ENCODE results near the gene BMPR2.
A peak's percentile ranks its signal among the peaks of the same experiment; 100 is the strongest.
"Not testable (repeated sequence)": the region's sequence is repeated elsewhere in the genome, so short reads cannot be mapped to it uniquely, and the experiment has no call there.

The BMPR2 gene

DNA sequence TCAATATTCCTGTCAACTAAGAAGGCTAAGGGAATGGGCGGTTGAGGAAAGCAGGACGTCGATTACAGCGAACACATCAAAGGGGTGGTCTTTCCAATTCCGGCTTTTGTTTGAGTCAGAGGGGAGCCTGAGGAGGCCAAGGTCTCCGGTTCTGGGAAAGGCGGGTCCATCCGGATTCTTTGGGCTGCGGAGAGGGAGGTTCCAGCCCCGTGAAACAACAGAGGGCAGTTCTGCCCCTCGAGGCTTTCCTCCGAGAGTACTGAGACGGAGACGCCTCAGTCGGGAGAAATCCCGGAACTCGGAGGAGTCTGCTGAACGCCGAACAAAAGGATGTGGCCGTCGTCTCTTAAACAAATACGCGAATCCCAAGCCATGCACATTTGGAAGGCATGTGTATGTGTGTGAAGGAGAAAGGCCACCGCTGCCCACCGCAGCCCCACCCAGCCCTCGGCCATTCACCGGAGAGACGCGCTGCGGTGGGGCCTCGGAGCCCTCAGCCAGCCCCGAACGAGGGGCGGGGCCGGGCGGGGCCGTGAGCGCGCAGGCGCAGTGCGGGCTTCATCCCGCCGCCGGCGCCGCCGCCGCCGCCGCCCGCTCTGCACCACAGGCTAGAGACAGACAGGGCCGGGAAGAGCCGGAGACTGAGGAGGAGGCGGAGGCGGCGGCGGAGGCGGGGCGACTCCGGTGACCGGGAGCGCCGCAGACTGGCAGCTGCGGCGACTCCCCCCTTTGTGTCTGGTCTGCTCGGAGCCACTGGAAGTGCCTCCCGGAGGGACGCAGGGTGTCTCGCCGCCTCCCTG is at the start of gene BMPR2:
TSS of gene BMPR2 (plus strand) at position 719 of the 800 bp plus-strand sequence. CDS start 1,148 bp downstream, outside the sequence.
- peak; percentile 57 to 91 for DNase-seq

DNA sequence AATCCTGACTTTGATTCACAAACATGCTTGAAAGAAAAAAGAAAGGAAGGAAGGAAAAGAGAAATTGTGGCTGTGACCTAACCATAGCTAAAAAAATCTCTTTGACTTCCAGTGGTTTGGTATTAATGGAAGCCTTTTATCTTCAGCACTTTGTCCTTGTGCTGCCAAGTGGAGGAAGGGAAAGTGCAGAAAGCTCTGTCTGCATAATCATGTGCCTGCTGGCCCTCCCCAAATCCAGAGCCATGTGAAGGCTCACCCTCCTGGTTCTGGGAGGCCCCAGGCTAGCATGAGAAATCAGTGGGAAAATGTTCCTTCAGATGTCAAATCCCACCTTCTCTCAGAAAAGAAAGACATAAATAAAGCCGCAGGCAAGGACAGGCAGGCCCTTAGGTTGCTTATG is 48.3 kb upstream of the BMPR2 start:
- DNase-seq, result no peak

DNA sequence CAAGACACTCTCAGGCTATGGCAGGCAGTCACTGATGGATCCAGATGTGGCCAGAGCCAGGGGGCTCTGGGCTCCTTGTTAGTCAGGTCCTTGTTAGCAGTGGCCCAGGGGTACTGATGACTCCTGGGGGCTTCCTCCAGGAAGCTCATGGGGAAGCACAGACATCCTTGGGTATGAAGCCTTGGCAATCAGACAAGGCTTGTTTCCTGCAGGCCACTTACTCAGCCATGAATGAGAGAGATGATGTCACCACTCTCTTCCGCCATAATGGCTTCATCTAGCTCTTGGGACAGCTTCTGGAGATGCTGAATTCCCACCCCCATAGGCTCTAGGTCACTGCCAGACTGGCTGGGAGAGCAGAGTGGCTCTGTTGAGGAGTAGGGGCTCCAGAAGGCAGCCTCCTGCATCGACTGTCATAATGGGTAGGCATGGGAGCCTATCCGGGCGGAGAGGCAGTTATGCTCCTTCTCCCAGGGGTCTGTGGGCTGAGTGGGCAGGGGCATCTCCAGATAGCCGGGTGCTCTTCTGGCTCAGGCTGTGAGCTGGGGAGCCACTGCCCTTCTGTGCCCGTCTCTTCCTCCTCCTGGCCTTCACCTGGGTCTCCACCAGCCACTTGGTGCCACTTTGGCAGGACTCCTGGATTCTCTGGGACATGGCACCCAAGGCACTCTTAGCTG is 40.2 kb upstream of the BMPR2 start:
- no peak for DNase-seq

DNA sequence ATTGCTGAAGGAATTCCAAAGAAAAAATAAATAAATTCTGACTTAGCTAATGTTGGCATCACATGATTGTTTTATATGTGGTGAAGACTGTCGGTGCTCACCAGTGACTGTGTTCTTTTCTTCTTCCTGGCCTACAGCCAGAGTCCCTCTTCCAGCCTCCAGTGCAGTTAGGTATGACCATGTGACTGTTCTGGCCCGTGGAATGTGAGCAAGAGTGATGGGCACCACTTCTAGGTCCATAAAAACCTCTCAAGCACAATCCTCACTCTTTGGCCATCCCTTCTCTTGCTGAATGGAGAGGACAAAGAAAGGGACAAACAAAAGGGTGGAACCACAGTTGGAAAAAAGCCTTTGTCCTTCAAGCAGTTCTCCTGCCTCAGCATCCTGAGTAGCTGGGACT is 39.0 kb upstream of the BMPR2 start:
- DNase-seq, result no peak

DNA sequence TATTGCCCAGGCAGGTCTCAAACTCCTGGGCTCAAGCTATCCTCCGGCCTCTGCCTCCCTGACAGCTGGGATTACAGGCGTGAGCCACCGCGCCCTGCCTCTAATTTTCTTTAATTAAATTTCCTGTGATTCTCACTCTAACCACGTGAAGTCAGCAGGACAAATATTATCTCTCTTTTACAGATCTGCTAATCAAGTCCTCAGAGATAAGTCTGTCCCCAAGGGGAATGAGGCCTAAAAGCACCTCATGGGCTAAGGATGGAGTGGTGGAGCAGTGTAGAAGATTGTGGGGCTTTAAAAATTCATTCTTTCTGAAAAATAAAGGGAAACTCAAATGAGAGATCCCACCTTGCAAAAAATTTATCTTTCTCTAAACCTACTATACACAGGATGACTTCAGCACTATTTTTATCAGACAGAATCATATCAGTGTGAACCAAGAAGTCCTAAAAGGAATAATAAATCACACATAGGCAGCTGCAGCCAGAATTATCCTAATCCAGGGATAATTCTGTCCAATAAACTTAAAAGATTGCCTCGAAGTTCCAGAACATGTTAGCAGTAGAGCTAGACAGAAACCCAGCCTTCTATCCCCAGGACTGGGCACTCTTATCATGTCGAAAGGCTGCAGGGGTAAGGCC is 38.3 kb upstream of the BMPR2 start:
- DNase-seq, result no peak

DNA sequence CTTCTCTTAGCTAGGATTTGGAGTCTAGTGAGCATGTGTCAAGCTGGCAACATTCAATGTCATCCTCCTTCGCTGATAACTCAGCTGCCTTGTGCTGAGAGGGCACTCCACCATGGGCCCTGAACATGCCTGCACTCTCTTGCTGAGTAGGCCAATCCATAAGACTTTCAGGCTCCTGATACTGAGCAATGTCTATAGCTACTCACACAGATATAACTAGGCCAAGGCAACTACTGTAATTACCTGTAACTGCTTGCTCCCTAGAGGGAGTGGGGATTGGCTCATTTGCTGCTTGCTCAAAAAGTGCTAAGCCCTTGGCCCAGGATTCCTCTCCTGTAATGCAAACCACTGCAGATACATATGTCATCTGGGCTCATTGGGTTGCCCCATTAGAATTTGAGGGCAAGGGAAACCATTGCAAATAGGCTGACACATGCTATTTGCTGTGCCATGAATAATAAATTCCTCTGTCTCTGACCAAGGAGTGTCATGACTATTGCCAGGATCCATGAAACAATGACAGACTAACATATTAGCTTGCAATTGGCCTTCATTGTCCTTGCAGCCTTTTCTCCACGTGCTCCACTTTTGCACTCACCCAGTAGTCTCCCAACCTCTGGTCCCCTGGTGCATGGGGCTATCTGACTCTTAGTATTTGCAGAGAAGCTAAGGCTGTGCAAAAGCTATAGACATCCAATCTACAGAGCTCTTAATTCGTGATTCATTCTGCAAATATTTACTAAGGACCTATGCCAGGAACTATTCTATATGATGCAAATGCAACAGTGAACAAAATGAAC is 36.9 kb upstream of the BMPR2 start:
- DNase-seq, result peak in 1 of 2 experiments; percentile 31

DNA sequence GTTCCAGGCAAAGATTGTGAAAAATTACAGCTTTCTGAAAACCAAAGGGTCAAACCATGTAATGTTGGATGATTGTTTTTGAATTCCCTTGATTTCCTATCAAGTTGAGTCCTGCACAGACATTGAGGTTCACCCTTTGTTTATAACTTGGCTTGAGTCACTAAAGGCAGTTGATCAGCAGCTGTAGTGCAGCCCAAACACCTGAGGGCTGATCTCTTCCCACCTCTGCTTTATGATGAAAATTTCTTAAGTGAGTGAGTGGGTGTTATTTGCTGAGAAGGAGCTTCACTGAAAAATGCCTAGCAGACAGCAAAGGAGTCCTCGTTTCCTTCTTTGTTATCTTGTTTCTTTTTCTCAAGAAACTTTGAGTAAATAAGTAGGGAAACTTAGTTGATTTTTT is 31.9 kb upstream of the BMPR2 start:
- no peak for DNase-seq

DNA sequence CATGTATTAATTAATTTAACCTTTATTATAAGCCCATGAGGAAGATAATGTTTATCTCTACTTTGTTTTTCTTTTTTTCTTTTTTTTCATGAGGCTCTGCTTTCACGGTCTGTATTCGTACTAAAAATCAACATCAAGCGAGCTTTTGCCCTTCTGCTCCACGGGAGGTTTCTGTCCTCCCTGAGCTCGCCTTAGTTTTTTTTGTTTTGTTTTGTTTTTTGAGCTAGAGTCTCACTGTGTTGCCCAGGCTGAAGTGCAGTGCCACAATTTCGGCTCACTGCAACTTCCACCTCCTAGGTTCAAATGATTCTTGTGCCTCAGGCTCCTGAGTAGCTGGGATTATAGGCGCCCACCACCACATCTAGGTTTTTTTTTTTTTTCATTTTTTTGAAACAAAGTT is 29.9 kb upstream of the BMPR2 start:
- no peak for DNase-seq

DNA sequence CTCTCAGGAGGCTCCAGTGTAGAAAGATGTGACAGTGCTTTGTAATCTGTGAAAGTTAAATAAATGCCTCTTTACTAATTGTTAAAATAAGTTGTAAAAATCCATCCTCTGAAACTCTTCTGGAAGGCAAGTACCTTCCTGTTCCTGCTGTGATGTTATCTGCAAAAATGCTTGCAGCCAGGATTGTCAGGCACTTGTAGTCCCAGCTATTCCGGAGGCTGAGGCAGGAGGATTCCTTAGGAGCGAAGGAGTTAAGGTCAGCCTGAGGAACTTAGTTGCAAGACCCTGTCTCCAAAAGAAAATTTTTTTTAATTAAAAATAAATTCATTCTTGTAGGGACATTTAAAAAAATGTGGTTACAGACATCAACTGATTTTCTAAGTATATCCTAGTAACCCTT is 22.7 kb upstream of the BMPR2 start:
- no peak for DNase-seq

DNA sequence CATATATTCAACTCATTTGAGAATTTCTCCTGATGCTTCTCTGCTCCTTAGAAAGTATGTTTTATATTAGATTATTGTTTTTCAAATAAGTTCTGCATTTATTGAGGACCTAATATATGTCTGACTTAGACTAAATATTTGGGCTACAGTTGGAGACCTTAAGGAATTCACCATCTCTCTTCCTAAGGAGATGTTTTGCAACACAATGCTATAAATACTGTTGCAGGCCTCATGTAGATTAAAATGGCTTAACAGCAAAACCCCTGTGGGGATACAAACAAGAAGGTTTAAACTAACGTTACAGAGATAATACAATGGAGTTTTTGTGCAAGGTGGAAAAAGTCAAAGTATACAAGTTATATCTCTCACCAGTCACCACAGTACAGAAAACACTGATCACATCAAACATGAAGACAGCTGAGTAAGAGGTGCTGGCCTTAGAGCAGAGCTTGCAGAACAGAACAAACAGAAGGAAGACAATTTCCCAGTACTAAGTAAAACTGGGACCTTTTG is 20.1 kb upstream of the BMPR2 start:
- DNase-seq, result no peak

DNA sequence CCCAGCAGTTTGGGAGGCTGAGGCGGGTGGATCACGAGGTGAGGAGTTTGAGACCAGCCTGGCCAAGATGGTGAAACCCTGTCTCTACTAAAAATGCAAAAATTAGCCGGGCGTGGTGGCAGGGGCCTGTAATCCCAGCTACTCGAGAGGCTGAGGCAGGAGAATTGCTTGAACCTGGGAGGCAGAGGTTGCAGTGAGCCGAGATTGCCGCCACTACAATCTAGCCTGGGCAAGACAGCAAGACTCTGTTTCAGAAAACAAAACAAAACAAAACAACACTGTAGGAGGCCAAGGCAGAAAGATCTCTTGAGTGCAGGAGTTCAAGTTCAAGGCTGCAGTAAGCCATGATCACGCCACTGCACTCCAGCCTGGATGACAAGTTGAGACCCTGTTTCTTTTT is 17.2 kb upstream of the BMPR2 start:
- not testable (repeated sequence) for DNase-seq

DNA sequence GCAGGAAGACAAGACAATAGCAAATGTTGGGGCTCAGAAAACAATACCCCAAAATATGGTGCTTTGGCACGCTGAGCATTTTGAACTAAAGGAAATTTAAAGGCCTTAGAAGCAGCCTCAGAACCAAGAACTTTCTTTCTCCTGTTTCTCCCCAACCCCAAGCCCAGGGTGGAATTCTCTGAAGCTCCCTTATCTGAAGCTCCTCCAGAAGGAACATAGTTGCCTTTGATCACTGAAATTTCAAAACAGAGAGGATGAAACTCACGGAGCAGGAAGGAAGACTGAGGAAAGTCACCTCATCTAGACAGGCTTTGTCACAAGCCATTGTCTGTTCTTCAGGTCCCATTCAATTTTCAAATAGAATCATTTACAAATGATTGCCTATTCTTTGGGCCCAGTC is 15.5 kb upstream of the BMPR2 start:
- DNase-seq, result no peak

DNA sequence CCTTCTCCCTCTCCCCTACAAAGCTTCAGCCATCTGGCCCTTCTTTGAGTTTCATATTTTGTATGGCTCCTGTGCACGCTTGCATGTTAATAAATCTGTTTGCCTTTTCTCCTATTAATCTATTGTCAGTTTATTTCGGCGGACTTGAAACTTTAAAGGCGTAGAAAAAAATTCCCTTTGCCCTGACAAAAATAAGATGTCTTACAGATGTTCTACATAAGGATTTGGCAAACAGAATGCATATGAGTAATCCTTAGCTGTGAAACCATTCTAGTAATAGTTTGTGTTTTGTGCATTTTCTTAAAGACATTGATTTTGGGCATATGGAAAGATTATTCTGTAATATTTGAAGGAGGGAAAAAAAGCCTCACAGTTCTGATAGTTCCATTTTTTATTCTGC is 15.0 kb upstream of the BMPR2 start:
- DNase-seq, result no peak

DNA sequence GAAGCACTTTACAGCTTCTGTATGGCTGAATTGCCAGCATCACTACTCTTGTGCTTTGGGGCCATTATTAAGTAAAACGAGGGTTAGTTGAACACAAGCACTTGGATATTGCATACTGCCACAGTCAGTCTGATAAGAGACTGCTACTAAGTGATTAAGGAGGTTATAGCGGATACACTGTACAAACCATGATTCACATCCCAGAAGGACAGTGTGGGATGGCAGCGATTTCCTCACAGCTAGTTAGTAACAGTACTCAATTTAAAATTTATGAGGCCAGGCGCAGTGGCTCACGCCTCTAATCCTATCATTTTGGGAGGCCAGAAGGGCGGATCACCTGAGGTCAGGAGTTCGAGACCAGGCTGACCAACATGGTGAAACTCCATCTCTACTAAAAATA is 2.6 kb upstream of the BMPR2 start:
- DNase-seq, result no peak

DNA sequence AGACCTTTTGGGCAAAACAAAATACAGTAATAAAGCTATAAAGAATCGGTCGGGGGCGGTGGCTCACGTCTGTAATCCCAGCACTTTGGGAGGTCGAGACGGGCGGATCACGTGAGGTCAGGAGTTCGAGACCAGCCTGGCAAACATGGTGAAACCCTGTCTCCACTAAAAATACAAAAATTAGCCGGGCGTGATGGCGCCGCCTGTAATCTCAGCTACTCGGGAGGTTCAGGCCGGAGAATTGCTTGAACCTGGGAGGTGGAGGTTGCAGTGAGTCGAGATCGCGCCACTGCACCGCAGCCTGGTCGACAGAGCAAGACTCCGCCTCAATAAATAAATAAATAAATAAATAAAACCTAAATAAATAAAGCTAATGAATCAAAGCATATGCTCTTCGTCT is 1.7 kb upstream of the BMPR2 start:
- DNase-seq, result not testable (repeated sequence)

DNA sequence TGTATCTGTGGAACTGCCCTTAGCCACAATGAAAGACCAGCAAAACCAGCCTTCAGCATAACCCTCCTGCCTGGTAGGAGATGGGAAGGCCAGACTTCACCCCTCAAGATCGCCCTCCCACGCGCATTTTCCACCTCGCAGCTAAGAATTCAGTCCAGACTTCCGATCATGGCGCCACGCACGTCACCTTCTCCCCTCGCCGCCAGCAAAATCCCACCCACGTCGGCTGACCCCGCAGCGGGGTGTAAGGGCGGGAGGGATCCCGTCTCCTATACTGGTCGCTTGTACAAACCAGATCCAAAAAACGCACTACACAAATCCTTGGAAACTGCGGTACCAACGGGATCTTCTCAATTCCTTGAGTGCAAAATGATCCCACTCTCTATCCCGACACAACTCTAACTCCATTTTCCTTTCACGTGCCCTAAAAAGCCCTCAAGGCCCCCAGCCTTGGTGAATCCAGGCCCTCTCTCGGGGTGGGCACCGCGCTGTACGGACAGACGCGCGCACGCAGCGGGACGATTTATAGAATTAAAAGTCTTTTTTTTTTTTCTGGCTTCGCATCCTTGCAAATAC is 1.0 kb upstream of the BMPR2 start:
- DNase-seq, result peak in 1 of 2 experiments; percentile 13

DNA sequence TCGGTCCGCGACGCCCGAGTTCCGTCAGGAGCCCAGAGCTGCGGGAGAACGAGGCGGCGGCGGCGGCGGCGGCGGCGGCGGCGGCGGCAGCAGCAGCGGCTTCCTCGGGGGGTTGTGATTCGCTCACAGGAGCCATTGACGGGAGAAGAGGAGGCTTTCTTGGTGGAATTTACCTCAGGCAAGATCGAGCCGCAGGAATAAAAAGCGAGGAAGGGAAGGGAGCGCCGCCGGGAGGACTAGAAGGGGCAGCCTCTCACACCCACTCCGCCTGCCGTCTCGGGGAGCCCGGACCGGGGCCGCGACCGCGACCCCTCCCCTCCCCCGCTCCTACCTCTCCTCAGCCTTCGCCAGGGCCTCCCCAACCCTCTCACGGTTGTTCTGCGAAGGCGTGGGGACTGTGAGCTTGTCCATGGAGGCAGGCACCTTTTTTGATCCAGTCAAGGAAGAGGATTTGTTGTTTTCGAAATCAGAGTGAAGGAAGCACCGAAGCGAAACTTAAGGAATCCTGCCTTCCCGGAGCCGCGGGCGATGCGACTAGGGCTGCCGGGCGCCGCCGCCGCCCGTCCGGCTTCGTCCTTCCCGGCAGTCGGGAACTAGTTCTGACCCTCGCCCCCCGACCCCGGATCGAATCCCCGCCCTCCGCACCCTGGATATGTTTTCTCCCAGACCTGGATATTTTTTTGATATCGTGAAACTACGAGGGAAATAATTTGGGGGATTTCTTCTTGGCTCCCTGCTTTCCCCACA is 506 bp downstream of the BMPR2 start:
- peak in 1 of 2 experiments; percentile 22 for DNase-seq

DNA sequence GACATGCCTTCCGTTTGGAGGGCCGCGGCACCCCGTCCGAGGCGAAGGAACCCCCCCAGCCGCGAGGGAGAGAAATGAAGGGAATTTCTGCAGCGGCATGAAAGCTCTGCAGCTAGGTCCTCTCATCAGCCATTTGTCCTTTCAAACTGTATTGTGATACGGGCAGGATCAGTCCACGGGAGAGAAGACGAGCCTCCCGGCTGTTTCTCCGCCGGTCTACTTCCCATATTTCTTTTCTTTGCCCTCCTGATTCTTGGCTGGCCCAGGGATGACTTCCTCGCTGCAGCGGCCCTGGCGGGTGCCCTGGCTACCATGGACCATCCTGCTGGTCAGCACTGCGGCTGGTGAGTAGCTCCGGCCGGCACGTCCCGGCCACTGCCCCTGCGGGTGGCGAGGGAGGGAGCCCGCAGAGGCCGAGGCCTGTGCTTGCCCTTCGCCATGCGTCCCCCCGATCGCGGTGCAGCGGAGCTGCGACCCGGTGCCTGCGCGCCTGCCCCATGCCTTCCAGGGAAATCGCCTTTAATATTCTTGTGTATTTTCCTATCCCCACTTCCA is 1.2 kb downstream of the BMPR2 start:
- no peak for DNase-seq

DNA sequence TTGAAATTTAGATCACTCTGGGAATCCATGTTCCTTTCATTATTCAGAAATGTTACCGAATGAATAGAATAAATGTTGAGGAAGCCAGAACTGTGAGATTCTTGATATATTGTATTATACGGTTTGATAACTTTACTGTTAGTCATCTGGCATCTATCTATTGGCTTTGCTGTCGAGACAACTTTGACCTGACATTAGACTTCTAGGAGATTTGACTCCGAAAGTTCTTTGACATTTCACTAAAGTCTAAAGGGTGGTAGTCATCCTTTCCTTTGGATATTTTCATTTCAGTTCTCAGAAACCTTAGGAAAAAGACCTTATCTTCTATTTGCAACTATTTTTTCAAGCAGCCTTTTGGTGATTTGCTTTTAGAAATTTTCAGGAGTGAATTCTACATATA is 1.9 kb downstream of the BMPR2 start:
- no peak for DNase-seq

DNA sequence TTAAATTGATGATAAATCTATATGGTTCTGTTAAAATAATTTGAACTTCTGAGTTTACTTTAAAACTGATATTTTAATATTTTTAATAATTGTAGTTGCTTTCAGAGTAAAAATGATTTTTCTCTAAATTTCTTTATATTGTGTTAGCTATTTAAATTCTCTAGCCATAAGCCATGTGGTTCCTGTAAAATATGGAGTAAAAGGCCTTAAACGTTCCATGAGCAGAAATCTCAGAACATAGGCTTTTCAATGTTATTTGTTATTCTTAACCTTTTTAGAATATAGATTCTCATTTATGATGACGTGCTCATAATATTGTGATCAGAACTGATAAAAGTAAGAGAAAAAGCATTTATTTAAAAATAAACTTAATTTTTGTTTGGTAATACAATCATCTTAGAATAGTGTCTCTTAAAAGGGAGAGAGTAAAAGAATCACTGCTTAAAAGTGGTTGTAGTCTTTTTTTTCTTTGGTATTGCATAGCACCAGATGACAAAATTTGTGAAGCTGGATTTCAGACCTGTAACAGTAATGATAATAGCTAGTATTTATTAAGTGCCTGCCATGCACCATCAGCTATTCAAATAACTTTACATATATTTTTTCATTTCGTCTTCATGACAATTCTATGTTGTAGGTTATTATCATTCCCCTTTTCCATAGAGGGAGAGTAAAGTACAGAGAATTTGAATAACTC is 2.7 kb downstream of the BMPR2 start:
- DNase-seq, result no peak

DNA sequence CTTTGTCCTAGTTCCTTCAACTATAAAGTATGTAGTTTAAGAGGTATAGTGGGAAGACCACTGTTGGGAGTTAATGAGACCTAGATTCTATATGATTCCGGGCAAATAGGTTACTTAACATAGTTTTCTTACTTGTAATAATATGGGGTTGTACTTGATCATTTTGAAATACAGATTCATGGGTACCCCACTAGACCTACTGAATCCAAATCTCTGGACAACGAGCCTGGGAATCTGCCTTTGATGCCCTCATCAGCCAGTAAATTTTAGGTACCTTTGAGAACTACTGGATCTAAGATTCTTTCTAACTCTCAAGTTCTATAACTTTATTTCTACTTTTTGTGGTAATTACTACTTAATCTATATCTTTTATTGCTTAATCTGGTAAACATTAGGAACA is 6.6 kb downstream of the BMPR2 start:
- DNase-seq, result no peak
